ENCODE measurements around the gene HSD11B2.
A peak's percentile ranks its signal among the peaks of the same experiment; 100 is the strongest.
"Not testable (repeated sequence)": the region's sequence is repeated elsewhere in the genome, so short reads cannot be mapped to it uniquely, and the experiment has no call there.

HSD11B2 gene

GRCh38 chr16:67397036-67397801, 33.7 kb upstream of the HSD11B2 start:
- no peak for DNase-seq

DNA sequence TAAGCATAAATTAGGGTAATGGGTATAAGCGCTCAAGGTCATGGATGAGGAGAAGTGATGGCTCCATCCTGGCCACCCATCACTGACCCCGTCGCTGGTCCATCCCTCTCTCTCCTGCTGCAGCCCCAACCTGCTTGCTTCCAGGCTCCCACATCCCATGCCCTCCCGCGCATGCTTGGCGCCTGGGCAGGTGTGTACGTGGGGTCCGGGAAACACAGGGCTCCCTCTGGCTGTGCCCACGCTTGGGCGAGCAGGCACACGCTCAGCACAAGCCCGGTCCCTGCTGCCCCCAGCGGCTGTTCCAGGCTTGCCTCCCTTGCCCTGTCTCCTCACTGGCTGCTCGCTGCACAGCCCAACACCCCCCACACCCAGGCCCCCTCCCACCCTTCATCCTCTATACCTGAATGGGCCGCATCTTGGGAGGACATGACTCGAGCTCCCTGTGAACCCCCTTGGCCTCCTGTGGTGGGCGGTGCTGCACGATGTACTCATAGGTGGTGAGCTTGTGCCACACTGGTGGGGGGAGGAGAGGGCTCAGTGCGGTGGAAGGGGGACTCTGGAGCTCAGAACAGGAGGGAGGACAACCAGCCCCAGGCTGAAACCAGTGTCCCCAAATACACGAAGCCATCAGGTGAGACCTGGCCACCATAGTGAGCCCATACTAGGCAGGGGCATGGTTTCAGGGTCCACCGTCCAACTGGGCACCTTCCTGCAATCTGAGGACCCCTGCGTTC, 32.9 kb upstream of the HSD11B2 start:
- DNase-seq = no peak

- no peak for DNase-seq
Measured at GRCh38 chr16:67398546-67399217, 32.2 kb upstream of the HSD11B2 start.

DNA sequence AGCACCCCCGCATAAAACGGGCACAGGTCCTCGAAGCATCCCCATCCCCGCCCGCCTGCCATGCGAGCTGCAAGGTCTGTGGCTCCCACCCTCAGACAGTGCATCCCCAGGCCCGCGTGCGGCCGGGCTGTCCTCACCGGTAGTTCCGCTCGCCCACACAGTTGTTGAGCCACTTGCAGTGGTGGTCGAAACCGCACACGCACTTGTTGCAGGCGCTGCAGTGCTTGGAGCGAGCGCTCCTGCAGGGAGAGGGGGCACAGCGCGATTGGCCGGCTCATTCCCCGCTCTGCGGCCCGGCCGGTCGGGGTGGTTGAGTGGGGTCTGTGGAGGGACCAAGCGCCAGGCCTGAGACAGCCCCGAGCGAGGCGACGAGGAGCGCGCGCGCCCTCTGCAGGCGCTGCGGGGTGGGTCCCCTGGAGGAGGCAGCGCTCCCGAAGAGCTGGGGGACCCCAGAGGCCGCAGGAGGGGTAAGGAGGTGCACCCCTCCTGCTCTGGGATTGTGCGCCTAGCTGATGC, 31.6 kb upstream of the HSD11B2 start:
- DNase-seq = peak; percentile 78

DNA sequence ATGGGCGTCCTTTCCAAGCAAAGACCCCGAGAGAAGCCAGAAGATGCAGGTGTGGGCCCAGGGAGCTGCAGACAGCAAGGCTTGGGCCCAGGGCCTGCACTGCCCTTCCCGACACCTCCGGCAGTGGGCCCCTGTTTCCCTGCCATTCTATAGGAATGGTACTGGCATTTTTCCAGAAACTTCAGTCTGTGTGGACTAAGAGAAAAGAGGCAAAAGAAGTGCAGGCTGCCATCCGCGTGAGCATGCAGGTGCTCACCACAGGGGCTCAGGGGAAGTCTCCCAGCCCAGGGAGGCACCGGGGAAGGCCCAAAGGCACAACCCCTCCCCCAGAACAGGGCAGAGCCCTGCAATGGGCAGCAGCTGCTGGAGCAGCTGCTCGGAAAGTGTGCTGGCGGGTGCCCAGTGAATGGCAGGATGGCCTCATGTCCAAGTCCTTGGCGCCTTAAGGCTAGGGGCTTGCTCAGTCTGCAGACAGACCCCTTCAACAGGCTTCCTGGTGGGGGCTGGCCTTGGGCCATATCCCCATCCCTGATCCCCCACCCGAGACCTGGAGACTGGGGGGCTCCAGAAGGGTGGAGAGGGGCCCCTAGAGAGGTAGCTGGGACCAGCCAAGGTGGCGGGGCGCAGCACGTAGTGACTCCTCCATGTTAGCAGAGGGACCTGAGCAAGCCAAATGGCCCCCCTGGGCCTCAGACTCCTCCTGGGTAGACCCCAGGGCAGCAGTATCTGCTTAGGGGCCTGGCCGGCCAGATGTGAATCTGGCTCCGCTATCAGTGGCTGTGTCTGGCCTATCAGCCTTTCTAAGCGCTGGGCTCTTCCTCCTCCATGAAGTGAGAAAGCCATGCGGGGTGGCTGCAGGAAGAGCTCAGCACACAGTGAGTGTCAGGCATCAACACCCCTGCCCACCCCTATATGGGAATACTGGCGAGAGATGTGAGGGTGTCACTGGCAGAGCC, 30.9 kb upstream of the HSD11B2 start:
- DNase-seq = no peak

DNA sequence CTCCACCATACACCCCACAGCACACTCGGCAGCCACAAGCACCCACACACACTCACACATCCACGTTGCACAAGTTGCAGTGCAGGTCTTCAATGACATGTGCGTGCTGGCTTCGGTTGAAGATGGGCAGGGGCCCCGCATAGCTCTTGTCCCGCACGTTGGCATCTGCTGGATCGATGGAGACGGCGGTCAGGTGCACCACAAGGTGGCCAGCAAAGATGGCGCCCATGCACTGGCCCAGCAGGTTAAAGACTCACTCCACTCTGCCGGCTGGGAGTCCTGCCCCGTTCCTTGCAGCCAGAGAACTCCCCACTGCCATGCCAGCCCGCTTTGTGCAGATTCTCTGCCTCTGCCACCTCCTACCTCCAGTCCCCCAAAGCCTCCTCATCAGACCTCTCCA, 30.0 kb upstream of the HSD11B2 start:
- DNase-seq = no peak

- no peak for DNase-seq
Measured at GRCh38 chr16:67403976-67404555, 26.9 kb upstream of the HSD11B2 start.

DNA sequence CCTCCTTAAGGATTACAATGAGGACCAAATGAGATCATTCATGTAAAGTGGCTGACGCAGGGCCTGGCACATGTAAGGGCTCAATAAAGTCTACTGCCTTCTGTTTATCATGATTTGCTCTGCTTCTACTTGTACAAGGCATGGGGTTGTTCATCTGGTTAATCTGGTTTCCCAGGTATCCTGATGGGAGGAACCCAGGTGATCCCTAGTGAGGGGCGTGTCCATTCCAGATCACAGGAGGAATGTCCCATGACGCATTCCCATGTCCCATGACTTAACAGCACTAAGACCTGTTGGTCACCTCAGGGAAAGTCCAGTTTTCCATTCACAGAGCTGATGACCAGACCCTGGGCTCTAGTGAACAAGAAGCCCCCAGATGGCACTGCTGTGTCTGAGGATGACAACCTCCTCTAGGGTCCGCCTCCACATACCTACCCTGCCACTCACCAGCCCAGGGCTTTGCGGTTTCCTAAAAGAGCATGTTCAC, 26.1 kb upstream of the HSD11B2 start:
- no peak for DNase-seq

DNA sequence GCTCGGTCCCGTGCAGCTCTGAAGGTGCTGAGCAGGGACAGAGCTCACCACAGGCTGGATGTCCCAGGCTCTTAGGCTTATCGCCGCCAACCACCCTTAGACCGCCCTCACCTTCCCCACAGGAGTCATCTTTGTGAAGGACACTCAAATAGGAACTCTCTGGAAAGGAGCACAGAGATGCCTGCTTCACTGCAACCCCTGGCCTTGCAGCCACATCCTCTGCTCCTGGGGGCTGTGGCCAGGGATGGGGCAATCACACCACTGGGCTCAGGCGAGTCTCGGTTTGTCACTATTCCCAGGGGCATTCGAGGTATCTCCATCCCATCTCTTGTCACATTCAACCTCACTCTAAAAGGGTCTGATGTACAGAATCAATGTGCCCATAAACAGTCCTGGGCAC, 25.6 kb upstream of the HSD11B2 start:
- DNase-seq = no peak

DNA sequence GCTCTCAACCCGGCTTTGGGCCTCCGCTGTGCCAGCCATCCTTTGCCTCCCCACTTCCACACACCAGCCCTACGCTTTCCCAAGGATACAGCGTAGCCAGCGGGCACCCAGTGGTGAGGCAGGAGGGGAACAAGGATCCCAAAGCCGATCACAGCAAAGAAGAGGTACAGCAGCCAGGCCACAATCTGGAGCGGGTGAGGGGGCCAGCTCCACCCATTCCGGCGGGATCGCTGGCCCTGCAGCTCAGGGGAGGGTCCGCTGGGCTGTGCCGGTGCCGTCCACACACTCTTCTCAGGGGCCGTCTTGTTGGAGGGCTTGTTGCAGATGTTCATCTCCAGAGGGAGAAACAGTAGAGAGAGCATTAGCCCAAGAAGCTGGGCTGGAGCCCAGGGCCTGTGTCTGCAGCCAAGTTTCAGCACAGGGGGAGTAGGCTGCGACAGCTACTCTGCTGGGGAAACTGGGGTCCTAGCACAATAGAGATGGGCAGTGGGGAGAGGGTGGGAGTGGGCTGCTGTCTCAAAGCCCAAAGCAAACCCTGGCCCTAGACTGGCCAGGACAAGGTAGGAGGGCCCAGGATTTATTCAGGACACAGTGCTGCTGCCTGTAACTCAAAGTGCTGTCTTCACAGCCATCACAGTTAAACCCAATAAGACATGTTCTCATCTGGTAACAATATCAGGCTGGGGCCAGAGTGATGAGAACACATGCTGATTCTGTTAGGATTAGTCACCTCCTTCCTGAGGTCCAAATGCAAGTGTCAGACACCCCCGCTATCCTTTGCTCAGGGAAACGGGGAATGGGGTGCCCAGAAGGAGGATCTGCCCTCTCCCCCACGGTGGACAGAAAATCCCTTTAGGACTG, 24.6 kb upstream of the HSD11B2 start:
- DNase-seq = no peak

- DNase-seq = no peak
Measured at GRCh38 chr16:67407176-67407787, 23.6 kb upstream of the HSD11B2 start.

DNA sequence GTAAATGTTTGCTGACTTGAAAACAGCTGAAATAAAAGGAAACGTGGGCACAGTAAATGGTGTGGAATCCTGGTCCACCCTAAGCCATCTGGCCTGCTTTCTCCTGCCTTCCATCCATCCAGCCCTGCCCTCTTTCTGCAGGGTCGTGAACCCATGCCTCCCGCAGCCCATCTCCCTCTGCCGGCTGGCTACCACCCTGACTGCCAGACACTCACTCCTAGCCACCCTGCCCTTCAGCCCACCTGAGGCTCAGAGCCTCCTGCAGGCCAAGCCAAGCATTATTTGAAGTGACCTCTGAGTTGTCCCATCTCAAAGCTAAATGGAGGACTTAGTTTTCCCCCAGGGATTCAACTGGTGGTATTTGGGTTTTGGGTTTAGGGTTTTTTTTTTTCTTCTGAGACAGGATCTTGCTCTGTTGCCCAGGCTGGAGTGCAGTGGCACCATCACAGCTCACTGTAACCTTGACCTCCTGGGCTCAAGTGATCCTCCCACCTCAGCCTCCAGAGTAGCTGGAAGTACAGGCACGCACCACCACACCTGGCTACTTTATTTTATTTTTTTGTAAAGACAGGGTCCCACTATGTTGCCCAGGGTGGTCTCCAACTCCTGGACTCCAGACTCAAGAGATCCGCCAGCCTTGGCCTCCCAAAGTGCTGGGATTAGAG, 23.0 kb upstream of the HSD11B2 start:
- no peak for DNase-seq

DNA sequence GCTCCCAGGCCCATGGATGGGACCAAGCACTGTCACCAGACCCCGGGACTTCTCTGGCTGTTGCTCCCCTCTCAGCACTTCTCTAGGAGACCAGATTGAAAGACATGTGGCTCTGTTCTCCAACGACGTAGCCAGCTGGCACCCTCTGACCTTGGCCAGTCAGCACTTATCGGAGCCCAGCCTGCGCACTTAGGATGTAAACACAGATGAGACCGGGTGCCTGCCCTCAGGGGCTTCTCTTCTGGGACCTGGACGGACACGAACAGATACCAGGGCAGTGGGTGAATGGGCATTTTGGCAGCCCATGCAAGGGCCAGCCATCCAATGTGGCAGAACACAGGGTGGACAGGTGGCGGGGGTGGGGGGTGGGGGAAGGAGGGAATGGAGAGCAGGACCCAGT, 21.3 kb upstream of the HSD11B2 start:
- DNase-seq = no peak

GRCh38 chr16:67411339-67411738, 19.6 kb upstream of the HSD11B2 start:
- DNase-seq = no peak

- no peak for DNase-seq
Measured at GRCh38 chr16:67412294-67412693, 18.6 kb upstream of the HSD11B2 start.

DNA sequence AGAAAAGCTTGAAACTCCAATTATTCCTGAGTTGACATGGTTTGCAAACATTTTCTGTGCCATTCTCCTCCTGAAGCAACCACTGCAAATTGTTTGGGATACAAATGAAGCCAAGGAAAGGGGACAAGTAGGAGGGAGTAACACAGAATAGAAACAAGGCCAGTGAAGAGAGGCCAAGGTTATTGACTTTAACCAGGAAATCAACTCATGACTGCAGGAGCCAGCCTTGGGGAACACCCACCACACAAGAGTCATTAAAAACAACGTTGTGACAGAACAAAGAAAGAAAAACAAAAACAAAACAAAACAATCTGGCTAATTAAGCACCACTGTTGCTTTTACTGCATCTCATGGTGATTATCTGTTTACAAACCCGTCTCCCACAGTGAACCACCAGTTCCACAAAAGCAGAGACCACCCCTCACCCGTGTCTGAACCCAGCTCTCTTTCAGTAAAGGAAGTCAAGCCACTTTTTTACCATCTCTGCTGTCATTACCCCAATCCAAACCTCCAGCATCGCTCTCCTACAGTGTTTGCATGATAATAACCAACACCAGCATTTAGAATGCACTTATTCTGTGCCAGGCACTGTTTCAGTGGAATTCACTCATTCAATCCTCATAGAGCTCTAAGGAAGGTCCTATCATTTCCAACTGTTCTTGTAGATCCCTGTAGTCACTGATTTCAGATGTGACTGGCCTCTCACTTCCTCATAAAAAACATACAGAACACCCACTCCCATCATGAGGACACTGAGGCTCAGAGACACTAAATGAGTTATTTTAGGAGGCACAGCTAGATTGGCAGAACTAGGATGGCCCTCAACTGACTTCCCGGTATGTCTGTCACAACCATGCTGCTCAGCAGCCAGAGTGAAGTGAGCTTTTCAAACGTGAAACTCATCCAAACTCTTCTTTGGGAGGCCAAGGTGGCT, 16.7 kb upstream of the HSD11B2 start:
- no peak for DNase-seq

- DNase-seq = not testable (repeated sequence)
Measured at GRCh38 chr16:67415421-67415820, 15.5 kb upstream of the HSD11B2 start.
